Endothelial cell of umbilical vein (primary cell): ENCODE data around the gene ACTL10.

Experiments
- CTCF ChIP-seq, 2 donors: IDR thresholded peaks; 1 replicate in 1 of 2; 2 replicates in 1 of 2; pipeline ENCODE4 v1.5.1; 2011; ENCODE audit warnings: low read length in 2 of 2, mild to moderate bottlenecking in 2 of 2, moderate library complexity in 2 of 2, control low read depth in 1 of 2, inconsistent platforms in 1 of 2, low read depth in 1 of 2; ENCODE audit not compliant: insufficient read depth in 1 of 2; ENCODE audit errors: extremely low read depth in 1 of 2
- EZH2 ChIP-seq: IDR thresholded peaks from 2 replicates; pipeline ENCODE4 v1.6.1; 2012; ENCODE audit warnings: borderline replicate concordance, low read depth, mild to moderate bottlenecking, moderate library complexity, low read length, inconsistent platforms; ENCODE audit not compliant: severe bottlenecking
- FOS ChIP-seq: IDR thresholded peaks from 2 replicates; pipeline ENCODE4 v1.6.1; 2011; ENCODE audit warnings: mild to moderate bottlenecking, low read length, moderate library complexity, borderline replicate concordance; ENCODE audit not compliant: insufficient read depth
- GATA2 ChIP-seq: IDR thresholded peaks from 2 replicates; pipeline ENCODE4 v1.7.0; 2011; ENCODE audit warnings: low read depth, mild to moderate bottlenecking, moderate library complexity, mixed read lengths, low read length; ENCODE audit not compliant: insufficient read length, insufficient read depth
- MAX ChIP-seq: IDR thresholded peaks from 2 replicates; pipeline ENCODE4 v1.6.1; 2011; ENCODE audit not compliant: insufficient read depth, insufficient read length
- POLR2A ChIP-seq: IDR thresholded peaks from 2 replicates; pipeline ENCODE4 v1.6.1; 2012; ENCODE audit warnings: low read depth, mild to moderate bottlenecking, control low read depth, low read length
- POLR2AphosphoS5 ChIP-seq: IDR thresholded peaks from 2 replicates; pipeline ENCODE4 v1.6.1; 2012; ENCODE audit warnings: low read depth, mild to moderate bottlenecking, control low read depth, low read length, moderate library complexity; ENCODE audit not compliant: insufficient read depth

GRCh38 chr20:33627577-33628216 is 39.0 kb upstream of the ACTL10 start:
- TF ChIP-seq EZH2 (no peak), CTCF (IDR thresholded peaks at IDR 0.05; ENCODE audit: extremely low read depth in 1 of 2, insufficient read depth in 1 of 2, low read depth in 1 of 2, low read length in 2 of 2) (no peak), MAX (no peak), POLR2A (no peak), POLR2AphosphoS5 (no peak), GATA2 (no peak), FOS (no peak)
